GM19025 (cell line): ENCODE data around the gene METTL14.
A peak's percentile ranks its signal among the peaks of the same experiment; 100 is the strongest.

ENCODE experiments used
- ATAC-seq: cut with Tn5 transposase; IDR thresholded peaks from one replicate; pipeline ENCODE4 v1.9.1; 2021; ENCODE audit warnings: mild to moderate bottlenecking, low read depth, moderate library complexity; ENCODE audit not compliant: unreplicated experiment

The METTL14 gene

GRCh38 chr4:118756958-118757357, 71.8 kb downstream of the METTL14 start:
- no peak for ATAC-seq

DNA sequence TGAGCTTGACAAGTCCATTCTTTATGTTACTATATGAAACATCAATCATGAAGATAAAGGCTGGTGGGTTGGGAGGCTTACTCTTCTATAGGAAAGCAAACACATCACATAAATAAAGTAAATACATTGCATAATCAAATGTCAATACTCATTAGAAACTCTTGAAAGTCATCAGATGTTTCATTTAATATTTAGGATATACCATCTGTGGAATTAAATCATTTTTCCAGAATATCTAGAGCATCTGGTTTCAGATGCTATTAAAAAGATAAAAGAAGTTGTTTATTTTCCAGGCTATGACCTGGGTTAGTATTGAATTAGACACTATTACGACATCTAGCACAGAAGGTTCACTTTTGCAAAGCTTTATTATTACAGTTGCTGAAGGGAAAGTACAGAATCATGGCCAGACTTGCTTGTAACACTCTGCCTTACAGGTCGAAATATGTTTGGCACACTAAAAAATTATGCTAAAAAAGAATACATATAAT, 72.6 kb downstream of the METTL14 start:
- no peak for ATAC-seq

GRCh38 chr4:118758293-118758692, 73.1 kb downstream of the METTL14 start:
- no peak for ATAC-seq

DNA sequence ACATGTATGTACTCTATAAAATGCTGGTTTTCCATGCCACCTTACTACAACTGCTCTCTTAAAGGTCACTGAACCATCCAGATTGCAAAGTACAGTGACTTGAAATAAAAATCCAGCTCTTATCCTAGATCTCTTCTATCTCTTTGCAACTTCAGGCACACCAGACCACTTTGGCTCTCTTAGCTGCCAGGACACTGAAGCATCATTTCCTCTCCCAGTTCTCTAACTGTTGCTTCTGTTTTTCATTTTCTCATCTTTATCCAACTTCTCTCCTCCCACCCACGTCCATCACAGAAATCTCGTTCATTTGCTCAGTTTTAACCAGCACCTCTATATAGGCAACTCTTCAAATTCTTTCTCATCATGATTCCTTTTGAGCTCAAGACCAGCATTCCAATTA, 74.3 kb downstream of the METTL14 start:
- no peak for ATAC-seq

GRCh38 chr4:118760092-118760491, 74.9 kb downstream of the METTL14 start:
- peak; percentile 38 for ATAC-seq

- ATAC-seq, result peak; percentile 93
Observed at GRCh38 chr4:118760493-118760892, 75.3 kb downstream of the METTL14 start.

- no peak for ATAC-seq
Observed at GRCh38 chr4:118761397-118762016, 76.3 kb downstream of the METTL14 start.

GRCh38 chr4:118762155-118762554, 77.0 kb downstream of the METTL14 start:
- no peak for ATAC-seq

GRCh38 chr4:118762730-118763477, 77.7 kb downstream of the METTL14 start:
- no peak for ATAC-seq
